Tibial nerve (tissue), 4 donors: ENCODE measurements around the gene RNF113B. TPM values are rescaled to one million over a fixed set of nuclear protein-coding genes. Genes with fewer than 3 reads are reported as not detected.

ENCODE experiments used
- DNase-seq, 2 donors: peaks; one replicate each; pipeline ENCODE4 v3.0.0-alpha.2; 2019; ENCODE audit warnings: low spot score in 2 of 2
- H3K27ac ChIP-seq, 4 donors: fragments of 200-600 bp; sonication (generic) in 3 of 4; one replicate each; pipeline ENCODE4 v1.5.1; 2017 to 2019; ENCODE audit warnings: mild to moderate bottlenecking in 1 of 4
- H3K27me3 ChIP-seq, 2 donors: fragments of 200-600 bp; sonication (generic) in 1 of 2; one replicate each; pipeline versions ENCODE4 v1.5.1 to v1.6.0; 2017 to 2019
- H3K36me3 ChIP-seq, 3 donors: fragments of 200-600 bp; sonication (generic); one replicate each; pipeline ENCODE4 v1.5.1; 2018 to 2019
- H3K4me1 ChIP-seq, 4 donors: fragments of 200-600 bp; sonication (generic) in 3 of 4; one replicate each; pipeline ENCODE4 v1.5.1; 2017 to 2019
- H3K4me3 ChIP-seq, 4 donors: fragments of 200-600 bp; sonication (generic) in 3 of 4; one replicate each; pipeline ENCODE4 v1.5.1; 2017 to 2019; ENCODE audit warnings: mild to moderate bottlenecking in 1 of 4, moderate library complexity in 1 of 4
- H3K9me3 ChIP-seq, 4 donors: fragments of 200-600 bp; sonication (generic) in 3 of 4; one replicate each; pipeline ENCODE4 v1.5.1; 2017 to 2019
- CTCF ChIP-seq, 5 experiments: fragments of 200-600 bp in 3 of 5; fragments of 450-650 bp in 2 of 5; sonication (generic) in 3 of 5; IDR thresholded peaks; one replicate each; pipeline ENCODE4 v1.5.1; 2016 to 2019; ENCODE audit warnings: antibody characterized with exemption in 5 of 5, mild to moderate bottlenecking in 3 of 5, moderate library complexity in 2 of 5
- EP300 ChIP-seq, 2 donors: sonication (generic); formaldehyde crosslinking; IDR thresholded peaks; one replicate each; pipeline ENCODE4 v1.6.1; 2017; ENCODE audit warnings: antibody characterized with exemption in 2 of 2, mild to moderate bottlenecking in 1 of 2
- POLR2A ChIP-seq, 2 donors: fragments of 450-650 bp; IDR thresholded peaks; one replicate each; pipeline ENCODE4 v1.6.1; 2017; ENCODE audit warnings: antibody characterized with exemption in 2 of 2, mild to moderate bottlenecking in 2 of 2, moderate library complexity in 2 of 2
- WGBS, 2 donors: methylation state at CpG; one replicate each; pipeline ENCODE4 v1.1.5; 2018; 5-methylcytosine and 5-hydroxymethylcytosine counted together
- small RNA-seq: library from RNA; depleted of rRNA; stranded (forward); fragments of <200 nt; gene quantifications from one replicate; pipeline ENCODE3, GENCODE V24; 2016
- total RNA-seq, 4 donors: library from RNA; depleted of rRNA; stranded (reverse); fragments of >200 nt; gene quantifications; one replicate each; pipeline ENCODE4 v1.1.0, GENCODE V29; 2016

The RNF113B gene
- total RNA-seq, 4 donors from 2014 or later = not detected

- H3K36me3 ChIP-seq = no peaks in the 10 kb centered on the region
- 98 to 100% methylated on average over 1 of the region's 1 CpG for whole genome bisulfite sequencing, 2 donors
- no peak for DNase-seq
- TF ChIP-seq POLR2A (IDR thresholded peaks at IDR 0.05) = no peak
- TF ChIP-seq CTCF (IDR thresholded peaks at IDR 0.05) = no peak
- H3K27me3 ChIP-seq = no peaks in the 10 kb centered on the region
- no peak overlapping the region for H3K4me3 ChIP-seq
- H3K4me1 ChIP-seq = no peaks in the 10 kb centered on the region
- no peaks in the 10 kb centered on the region for H3K9me3 ChIP-seq
- no peak overlapping the region for H3K27ac ChIP-seq
Observed at GRCh38 chr13:98134901-98135300, 42.2 kb downstream of the RNF113B start.

- H3K36me3 ChIP-seq = no peaks in the 10 kb centered on the region
- DNase-seq = no peak
- 55 to 63% methylated on average over 3 of the region's 3 CpGs for WGBS, 2 donors
- H3K27me3 ChIP-seq = no peaks in the 10 kb centered on the region
- H3K4me1 ChIP-seq = no peaks in the 10 kb centered on the region
- H3K4me3 ChIP-seq = no peak overlapping the region
- no peaks in the 10 kb centered on the region for H3K9me3 ChIP-seq
- TF ChIP-seq EP300 (IDR thresholded peaks at IDR 0.05) = no peak
- TF ChIP-seq CTCF (IDR thresholded peaks at IDR 0.05) = no peak
- TF ChIP-seq POLR2A (IDR thresholded peaks at IDR 0.05) = no peak
- H3K27ac ChIP-seq = no peak overlapping the region
Observed at GRCh38 chr13:98133946-98134345, 43.1 kb downstream of the RNF113B start.

- 87 to 92% methylated on average over 5 of the region's 5 CpGs for WGBS, 2 donors
- TF ChIP-seq POLR2A (IDR thresholded peaks at IDR 0.05) (no peak), CTCF (IDR thresholded peaks at IDR 0.05) (no peak), EP300 (IDR thresholded peaks at IDR 0.05) (no peak)
- no peak for DNase-seq
- Histone ChIP-seq H3K9me3 (peaks cover 0 to 7% (median 0%) of the 10 kb centered on the region in 4 donors), H3K27ac (no peak overlapping the region), H3K36me3 (no peaks in the 10 kb centered on the region), H3K4me1 (no peaks in the 10 kb centered on the region), H3K4me3 (no peak overlapping the region), H3K27me3 (no peaks in the 10 kb centered on the region)
Observed at GRCh38 chr13:98129059-98129746, 47.9 kb downstream of the RNF113B start.

Small RNA genes lying within 50 kb of the gene (small RNA-seq; reads per million reads assigned to genes)
- not detected for gene MIR3170

Other genes with a start within 250 kb of the RNF113B start
- gene IPO5, start 223.6 kb downstream of the RNF113B start, total RNA-seq = 100 to 1,000 TPM; 117 to 135 (median 120) TPM
- gene FARP1, start 34.2 kb downstream of the RNF113B start, total RNA-seq = 10 to 100 TPM; 21.4 to 28.5 (median 24.9) TPM